ENCODE data around the gene PCP2. TPM values are rescaled to one million over a fixed set of nuclear protein-coding genes. Genes with fewer than 3 reads are reported as not detected.

Gene PCP2
- total RNA-seq, 1 experiment from 2014 or later = not detected

- Histone ChIP-seq H3K27me3 (0 out of 2 replicates have a peak, but pooled peaks cover 1% of the 10 kb centered on the region), H3K27ac (no peak overlapping the region), H3K9me3 (replicated peaks) (no peaks in the 10 kb centered on the region), H3K4me1 (no peaks in the 10 kb centered on the region), H3K4me3 (no peak overlapping the region), H3K36me3 (no peaks in the 10 kb centered on the region)
- DNase-seq = no peak
Observed at GRCh38 chr19:7589822-7590221, 43.7 kb downstream of the PCP2 start.

GRCh38 chr19:7582446-7582845 lies 51.1 kb downstream of the PCP2 start:
- Histone ChIP-seq H3K9me3 (replicated peaks) (no peaks in the 10 kb centered on the region), H3K27me3 (no peaks in the 10 kb centered on the region), H3K27ac (no peak overlapping the region), H3K36me3 (no peaks in the 10 kb centered on the region), H3K4me1 (no peaks in the 10 kb centered on the region), H3K4me3 (no peak overlapping the region)
- no peak for DNase-seq

Other genes with a start within 250 kb of the PCP2 start
- not detected in 2 replicates for gene PEX11G, start 144.7 kb downstream of the PCP2 start, total RNA-seq (2014; rRNA removed; shearing (Covaris generic))
- 28.8 and 33.8 TPM in 2 replicates for gene ZNF358, start 117.6 kb downstream of the PCP2 start, total RNA-seq (2014; rRNA removed; shearing (Covaris generic))
- 3.8 and 5.8 TPM in 2 replicates for gene MCOLN1, start 111.1 kb downstream of the PCP2 start, total RNA-seq (2014; rRNA removed; shearing (Covaris generic))
- 14.2 and 17.3 TPM in 2 replicates for gene PNPLA6, start 98.0 kb downstream of the PCP2 start, total RNA-seq (2014; rRNA removed; shearing (Covaris generic))
- gene CAMSAP3, start 37.9 kb downstream of the PCP2 start, total RNA-seq (2014; rRNA removed; shearing (Covaris generic)) = 0.04 and 0.10 TPM in 2 replicates
- 29.5 and 33.0 TPM in 2 replicates for gene XAB2, start 4.2 kb downstream of the PCP2 start, total RNA-seq (2014; rRNA removed; shearing (Covaris generic))
- 51.0 and 62.1 TPM in 2 replicates for gene PET100, start 3.9 kb downstream of the PCP2 start, total RNA-seq (2014; rRNA removed; shearing (Covaris generic))
- gene STXBP2, start 3.4 kb upstream of the PCP2 start, total RNA-seq (2014; rRNA removed; shearing (Covaris generic)) = 0.15 TPM in 1 of 2 replicates, not detected in the other
- not detected in 2 replicates for gene RETN, start 35.3 kb upstream of the PCP2 start, total RNA-seq (2014; rRNA removed; shearing (Covaris generic))
- not detected in 2 replicates for gene MCEMP1, start 43.4 kb upstream of the PCP2 start, total RNA-seq (2014; rRNA removed; shearing (Covaris generic))
- gene TRAPPC5, start 47.1 kb upstream of the PCP2 start, total RNA-seq (2014; rRNA removed; shearing (Covaris generic)) = 18.5 and 25.1 TPM in 2 replicates
- gene FCER2, start 68.4 kb upstream of the PCP2 start, total RNA-seq (2014; rRNA removed; shearing (Covaris generic)) = not detected in 2 replicates
- gene CLEC4G, start 98.4 kb upstream of the PCP2 start, total RNA-seq (2014; rRNA removed; shearing (Covaris generic)) = not detected in 2 replicates
- gene CD209, start 113.8 kb upstream of the PCP2 start, total RNA-seq (2014; rRNA removed; shearing (Covaris generic)) = not detected in 2 replicates
- not detected in 2 replicates for gene CLEC4M, start 129.5 kb upstream of the PCP2 start, total RNA-seq (2014; rRNA removed; shearing (Covaris generic))
- 5.5 and 6.0 TPM in 2 replicates for gene EVI5L, start 196.5 kb upstream of the PCP2 start, total RNA-seq (2014; rRNA removed; shearing (Covaris generic))
- gene PRR36, start 240.7 kb upstream of the PCP2 start, total RNA-seq (2014; rRNA removed; shearing (Covaris generic)) = not detected in 2 replicates

All from SJCRH30 (cell line).